HG03342 (cell line): ENCODE data around the gene NKIRAS2.

ENCODE experiments used
- ATAC-seq: cut with Tn5 transposase; IDR thresholded peaks from one replicate; pipeline ENCODE4 v1.9.1; 2021; ENCODE audit warnings: mild to moderate bottlenecking, moderate library complexity; ENCODE audit not compliant: unreplicated experiment

The NKIRAS2 gene

DNA sequence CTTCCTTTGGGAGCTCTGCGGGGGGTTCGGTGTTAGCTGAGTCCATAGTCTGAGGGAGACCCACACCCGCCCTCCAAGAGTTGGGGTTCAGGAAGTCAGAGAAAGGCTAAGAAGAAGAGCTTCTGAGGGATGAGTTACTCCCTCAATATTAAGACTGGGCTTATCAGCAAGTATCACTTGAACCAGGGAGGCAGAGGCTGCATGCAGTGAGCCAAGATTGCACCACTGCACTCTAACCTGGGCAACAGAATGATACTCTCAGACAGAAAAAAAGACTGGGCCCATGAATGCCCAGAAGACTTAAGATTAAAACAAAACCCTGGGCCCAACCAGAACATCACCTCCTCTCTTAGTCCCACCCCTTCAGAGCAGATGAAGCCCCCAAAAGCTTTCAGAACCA is 6.0 kb downstream of the NKIRAS2 start:
- no peak for ATAC-seq

DNA sequence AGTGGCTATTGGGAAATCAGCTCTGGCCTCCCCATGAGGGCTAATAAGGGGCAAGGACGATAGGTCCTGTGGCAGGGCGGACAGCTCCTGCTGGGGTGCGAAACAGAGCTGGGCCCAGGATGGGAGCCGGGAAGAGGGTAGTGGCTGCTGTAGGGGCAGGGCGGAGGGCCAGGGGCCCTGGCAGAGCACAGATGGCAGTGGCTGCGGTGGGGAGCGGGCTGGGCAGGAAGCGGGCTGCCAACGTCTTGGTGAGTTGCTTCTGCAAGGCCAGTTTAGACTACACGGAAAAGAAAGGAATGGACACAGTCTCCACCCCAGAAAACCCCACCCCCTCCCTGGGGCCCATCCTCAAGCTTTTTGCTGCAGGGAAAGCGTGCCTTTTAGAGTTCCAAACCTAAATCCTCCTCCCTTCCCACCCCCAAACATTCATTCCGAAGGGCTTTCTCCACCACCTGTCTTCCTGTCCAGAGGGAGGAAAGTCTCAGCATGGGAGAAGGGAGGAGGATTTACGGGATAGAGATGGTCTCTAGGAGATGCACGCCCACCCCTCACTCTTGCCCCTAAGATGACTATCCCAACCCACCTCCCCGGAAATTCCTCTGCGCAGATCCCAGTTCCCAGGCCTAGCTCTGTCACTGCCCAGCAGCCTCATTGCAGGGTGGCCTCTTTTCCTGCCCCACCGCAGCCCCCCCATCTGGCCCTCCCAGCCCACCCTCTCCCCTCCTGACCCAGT is 7.1 kb downstream of the NKIRAS2 start:
- no peak for ATAC-seq

DNA sequence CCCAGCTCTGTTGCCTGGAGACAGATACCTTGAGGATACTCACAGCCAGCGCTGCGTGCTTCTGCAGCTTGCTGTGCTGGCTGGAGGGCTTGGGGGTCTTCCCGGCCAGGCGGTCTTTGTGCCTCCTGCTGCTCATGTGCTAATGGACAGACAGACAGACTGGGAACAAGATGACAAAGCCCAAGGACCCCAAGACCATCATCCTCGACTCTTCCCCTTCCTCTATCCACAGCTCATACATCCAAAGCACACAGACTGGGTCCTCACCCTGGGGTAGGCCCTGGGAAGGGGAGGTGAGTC is 7.7 kb downstream of the NKIRAS2 start:
- ATAC-seq, result no peak

DNA sequence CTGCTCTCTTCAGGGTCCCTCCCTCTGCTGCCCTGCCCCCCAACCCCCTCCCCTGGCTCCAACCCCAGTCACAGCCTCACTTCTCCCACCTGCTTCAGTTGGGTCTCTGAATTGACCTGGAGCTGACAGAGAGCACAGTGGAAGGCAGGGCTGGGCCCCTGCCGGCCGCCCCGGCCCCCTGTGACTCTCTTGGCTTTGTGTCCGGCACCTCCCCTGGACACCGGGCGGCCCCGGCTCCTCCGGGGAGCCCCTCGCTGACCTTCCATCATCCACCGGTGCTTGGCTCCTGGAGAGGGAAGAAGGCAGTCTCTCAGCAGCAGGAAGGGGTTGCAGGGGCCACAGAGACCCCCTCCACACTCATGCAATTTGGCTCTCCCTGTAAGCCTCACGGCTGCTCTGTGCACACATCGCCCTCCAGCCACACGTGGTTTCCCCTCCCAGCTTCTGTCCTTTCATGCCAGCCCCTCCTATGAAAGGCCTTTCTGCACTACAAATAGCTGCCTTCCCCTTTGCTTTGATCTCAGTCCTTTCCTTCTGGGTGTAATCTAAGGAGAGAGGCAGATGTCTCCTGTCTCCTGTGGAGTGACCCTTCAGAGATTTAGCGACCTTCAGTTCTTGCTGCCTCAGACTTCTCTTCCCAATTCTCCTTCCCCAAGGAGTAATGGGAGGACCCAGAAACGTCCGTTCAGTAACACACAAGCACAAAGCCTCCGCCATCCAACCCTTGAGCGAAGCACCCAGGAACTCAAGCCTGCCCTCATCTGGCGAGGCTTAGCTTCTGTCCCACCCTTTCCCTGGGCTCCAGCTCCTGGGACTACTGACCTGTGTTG is 8.3 kb downstream of the NKIRAS2 start:
- ATAC-seq, result no peak

DNA sequence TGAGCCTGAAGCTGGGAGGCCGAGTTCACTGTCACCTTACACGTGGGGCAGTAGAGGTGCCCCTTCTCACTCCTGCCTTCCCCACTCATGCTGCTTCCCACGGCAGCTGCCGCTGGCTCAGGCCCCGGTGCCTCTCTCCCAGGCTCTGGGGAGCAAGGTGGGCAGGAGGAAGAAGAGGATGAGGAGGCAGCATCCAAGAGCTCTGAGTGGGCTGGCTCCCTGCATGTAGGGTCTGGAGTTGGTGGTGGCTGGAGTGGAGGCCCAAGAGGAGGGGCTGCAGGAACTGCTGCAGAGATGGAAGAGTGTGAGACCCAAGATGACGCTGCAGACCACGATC is 8.9 kb downstream of the NKIRAS2 start:
- ATAC-seq, result no peak

DNA sequence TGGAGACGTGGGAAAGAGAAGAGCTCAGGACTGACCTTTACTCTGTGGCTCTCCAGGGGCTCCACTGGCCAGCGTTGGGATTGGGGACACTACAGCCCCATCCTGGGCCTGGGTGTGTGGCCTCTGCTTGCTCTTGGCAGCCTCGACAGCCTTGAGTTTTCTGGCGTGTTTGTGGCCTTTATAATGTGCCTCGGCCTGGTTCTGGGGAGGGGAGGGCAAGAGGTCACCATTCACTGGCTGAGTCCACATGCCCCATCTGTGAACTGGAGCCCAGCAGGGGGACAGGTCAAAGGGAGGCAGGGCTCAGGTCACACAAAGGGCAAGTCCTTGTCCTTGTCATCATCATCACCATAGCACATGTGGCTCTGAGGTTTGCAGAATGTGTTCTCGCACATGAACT is 11.7 kb downstream of the NKIRAS2 start:
- no peak for ATAC-seq

DNA sequence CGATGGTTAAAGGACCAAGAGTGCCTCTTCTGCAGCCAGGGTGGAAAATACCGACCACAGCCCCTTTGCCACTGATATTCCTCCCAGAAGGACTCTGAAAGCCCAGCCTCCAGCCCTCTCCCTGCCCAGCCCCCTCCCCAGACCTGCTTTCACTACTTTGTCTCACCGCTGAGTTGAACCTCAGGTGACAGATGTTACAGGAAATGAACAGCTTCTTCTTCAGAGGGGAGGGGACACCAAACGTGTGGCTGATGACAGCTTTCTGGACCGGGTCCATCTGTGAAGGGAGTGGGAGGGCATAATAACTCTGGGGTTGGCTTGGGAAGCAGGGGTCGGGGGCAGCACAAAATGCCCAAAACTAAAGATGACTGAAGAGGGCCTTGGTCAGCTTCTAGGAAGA is 14.2 kb downstream of the NKIRAS2 start:
- ATAC-seq, result no peak

DNA sequence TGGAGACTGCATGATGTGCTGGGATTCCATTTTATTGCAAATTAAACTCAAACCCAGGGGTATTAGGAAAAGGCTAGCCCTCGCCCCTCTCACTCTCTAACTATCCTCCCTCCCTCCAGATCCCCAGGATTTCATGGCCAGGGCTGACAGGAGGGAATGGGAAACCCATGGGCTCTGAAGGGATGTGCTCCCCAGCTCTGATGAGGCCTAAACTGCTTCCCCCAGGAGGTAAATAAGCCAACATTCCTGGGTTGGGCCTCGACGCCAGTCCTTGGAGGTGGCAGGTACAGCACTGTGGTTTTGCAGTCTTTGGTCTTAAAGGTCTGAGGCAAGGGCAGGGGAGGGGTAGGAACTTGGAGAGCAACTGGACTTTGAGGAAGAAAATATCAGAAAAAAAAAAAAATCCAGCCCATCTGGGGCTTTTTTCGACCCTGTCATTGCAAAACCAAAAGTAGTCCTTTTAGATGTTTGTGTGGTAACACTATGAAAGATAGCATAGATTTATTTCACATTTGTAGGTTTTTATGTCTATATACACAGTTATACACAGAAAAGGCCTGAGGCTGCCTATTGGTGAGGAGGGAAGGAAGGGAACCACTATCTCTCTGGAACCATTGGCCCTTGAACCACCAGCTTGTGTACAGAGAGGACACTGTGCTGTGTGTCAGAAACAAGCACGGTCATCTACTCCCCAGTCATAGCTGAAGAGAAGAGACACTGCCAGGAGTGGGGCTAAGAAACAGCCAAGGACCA is 18.5 kb downstream of the NKIRAS2 start:
- ATAC-seq, result no peak

DNA sequence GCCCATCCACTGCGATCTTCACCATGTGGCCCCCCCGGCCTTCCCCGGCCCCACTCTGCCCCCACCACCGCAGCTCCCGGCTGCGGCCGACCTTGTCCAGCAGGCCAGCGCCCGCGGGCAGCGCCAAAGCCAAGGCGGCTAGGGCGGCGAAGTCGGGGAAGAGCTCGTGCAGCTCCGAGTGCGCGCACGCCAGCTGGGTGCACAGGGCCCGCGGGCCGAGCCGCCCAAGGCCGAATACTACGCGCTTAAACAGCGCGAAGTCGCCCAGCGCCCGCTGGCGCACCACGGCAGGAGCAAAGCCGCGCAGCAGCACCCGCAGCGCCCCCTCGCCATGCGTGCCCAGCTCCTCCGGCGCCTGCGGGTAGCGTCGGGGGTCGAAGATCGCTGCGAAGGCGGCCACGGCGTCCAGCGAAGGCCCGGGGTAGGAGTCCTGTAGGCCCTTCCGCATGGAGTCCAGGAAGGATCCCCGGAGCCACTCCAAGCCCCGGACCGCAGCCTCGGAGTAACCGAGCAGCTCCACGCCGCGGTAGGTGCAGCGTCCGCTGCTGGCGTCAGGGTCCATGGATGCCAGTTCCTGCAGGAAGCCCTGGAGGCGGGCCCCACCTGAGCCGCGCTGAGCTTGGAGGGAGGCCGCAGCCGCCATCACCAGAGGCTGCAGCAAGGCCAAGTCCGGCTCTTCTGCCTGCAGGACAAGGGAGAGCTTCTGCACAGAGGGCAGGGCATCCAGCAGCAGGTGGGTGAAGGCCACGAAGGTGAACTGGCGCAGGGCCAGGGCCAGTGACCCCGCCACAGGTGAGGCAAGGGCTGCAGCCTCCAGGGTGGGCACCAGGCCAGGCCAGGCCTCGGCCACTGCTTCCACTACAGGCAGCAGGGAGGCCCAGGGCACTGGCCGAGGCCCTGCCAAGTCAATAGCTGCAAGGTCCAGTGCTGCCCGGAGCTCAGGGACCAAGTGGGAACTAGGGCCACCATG is 20.2 kb downstream of the NKIRAS2 start:
- no peak for ATAC-seq

DNA sequence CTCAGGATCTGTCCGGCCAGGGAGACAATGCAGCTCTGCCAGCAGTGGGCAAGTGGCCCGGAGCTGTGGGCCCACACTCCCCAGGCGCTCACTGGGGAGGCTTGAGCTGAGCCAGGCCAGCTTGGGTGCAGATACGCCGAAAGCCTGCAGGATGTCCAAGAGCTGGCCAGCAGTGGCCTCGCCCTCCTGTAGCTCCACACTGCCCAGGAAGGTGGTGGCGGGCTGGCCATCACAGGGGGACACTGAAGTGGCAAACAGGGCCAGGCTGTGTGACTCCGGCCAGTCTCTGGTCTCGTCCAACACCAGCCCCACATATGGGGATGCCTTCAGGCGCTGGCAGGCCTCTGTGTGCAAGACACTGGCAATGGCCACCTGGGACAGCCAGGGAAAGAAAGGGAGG is 20.9 kb downstream of the NKIRAS2 start:
- ATAC-seq, result no peak

DNA sequence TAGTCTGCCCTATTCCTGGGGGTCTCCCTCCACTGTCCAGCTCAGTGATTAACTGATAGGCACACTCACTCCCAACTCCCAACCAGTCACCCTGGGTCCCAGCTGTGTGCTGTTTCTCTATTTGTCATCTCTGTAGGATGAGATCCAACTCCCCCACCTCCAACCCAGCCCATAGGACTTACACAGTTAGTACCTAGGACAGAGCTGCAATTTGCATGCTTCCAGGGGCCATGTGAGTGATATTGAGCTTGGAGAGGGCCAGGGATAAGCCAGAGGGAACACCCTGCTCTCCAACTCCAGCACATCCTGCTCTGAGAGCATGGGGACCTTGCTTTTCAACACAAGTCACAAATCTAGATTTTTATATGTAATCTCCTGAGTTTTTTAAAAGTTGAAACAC is 21.7 kb downstream of the NKIRAS2 start:
- ATAC-seq, result no peak

DNA sequence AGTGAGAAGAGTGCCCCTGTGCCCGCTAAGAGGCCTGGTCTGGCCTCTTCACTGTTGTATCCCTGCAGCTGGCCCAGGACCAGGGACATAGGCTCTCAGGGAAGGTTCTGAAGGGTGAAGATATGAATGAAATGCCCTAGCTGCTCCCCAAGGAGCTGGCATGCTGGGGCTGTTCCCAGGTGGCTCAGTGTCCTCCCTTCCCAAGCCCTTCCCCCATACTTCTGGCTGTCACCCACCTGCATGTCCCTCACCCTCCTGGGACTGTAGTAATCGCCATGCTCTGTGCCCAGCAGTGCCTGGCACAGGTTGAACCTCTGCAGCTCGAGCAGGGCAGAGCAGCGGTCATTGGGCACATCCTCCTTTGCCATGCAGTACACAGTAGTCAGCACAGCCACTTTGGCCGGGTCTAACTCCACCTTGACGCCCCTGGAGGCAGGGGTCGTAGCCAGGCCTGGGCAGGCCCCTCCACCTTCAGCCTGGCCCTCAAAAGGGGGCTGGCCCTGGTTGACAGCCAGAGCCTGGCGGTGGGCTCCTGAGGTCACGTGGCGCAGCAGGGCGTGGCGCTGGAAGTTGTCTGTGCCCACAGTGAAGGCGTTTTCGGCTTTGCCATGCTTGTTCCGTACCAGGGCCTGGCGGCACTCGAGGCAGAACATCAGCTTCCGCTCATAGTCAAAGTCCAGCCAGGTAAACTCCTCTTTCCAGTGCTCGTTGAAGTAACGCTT is 22.9 kb downstream of the NKIRAS2 start:
- no peak for ATAC-seq

DNA sequence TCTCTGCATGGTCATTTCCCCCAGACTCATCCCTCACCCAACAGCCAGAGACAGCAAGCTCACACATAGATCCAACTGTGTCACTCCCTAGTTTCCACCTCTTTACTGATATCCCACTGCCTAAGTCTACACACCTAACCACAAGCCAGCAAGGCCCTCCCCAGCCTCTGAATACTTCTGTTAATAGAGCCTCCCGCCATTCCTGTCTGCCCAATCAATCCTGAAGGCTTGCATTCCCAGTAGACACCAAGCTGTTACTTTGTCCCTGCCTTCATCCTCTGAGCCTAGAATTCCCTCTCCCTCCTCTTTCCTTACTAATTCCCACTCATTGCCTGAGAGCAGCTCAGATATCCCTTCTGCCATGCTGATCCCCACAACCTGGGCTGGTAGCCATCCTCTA is 25.8 kb downstream of the NKIRAS2 start:
- ATAC-seq, result no peak

DNA sequence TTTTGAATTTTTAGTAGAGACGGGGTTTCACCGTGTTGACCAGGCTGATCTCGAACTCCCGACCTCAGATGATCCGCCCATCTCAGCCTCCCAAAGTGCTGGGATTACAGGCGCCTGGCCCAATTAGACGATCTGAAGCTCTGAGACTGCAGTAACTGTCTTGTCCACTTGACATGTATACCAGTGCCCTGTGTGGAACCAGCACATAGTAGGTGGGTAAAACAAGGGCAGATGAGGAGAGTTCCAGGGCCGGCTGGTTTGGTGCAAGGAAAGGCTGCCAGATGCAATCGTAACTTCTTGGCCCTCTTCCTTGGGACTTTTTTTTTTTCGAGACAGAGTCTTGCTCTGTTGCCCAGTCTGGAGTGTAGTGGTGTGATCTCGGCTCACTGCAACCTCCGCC is 27.5 kb downstream of the NKIRAS2 start:
- no peak for ATAC-seq

DNA sequence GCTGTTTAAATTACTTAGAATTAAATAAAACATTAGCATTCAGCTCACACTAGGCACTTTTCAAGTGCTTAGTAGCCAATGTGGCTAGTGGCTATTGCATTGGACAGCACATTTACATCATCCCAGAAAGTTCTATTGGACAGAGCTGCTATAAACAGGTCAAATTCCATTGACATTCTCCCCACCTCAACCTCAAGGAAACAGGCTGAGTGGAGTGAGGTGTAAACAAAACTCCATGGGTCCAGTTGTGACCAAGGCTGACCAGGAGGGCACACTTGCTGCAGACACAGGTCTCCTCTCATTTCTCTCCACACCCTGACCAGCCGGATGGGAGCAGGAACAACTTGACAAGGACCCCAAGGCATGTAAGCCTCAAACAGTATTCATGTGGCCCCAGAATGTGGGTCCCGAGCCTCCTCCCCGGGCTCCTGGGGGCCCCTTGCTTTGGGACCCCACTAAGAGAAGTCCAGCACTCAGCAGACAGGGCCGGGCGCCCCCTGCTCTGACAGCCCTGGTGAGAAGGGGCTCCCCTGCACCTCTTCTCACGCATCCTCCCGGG is 30.0 kb downstream of the NKIRAS2 start:
- ATAC-seq, result no peak

DNA sequence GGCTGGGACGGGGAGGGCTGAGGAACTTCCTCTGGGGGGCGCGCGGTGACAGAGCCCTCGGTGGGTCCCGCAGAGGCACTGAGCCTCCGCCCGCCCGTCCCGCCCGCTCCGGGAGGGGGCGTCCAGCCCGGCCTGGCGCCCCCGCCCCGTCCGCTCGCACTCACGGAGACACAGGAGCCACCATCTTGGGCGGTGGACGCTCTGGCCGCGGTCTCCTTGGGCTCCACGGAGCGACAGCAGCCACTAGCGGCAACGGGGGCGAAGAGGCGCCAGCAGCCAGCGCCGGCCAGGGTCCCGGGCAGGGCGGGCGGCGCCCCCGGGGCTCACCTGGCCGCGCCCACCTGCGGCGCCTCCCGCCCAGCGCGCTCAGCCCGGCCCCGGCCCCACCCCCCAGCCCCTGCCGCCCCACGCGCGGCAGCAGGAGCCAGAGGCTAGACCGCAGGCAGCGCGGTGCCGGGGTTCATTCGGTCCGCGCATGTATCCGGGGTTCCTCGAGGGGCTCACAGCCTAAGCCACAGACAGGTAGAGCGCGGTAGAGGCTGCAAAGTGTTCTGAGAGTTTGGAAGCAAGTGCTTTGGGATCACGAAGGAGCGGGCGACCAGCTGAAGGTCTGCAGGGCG is 30.6 kb downstream of the NKIRAS2 start, which contains the start of gene C17orf113:
Gene C17orf113, minus strand, starts transcription at position 209 of the 620 bp plus-strand sequence. CDS start 7,225 bp downstream, outside the sequence.
- ATAC-seq, result no peak

DNA sequence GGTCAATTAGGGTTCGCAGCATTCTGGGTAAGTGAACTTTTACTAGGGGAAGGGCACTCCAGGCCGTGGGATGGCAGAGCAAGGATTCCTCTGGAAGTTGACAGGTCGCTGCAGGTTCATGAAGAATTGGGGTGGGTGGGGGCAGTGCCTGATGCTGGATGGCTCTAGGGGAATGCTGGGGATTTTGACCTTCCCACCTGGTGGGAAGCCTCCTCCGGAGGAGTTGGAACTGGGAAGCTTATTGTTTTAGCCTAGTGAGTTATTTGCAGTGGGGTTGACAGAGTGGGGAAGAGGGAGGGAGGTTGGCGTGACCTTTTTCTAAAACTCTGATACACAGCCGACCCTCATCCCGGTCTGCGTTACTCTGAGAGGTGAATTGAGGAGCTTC is 31.1 kb downstream of the NKIRAS2 start:
- no peak for ATAC-seq

DNA sequence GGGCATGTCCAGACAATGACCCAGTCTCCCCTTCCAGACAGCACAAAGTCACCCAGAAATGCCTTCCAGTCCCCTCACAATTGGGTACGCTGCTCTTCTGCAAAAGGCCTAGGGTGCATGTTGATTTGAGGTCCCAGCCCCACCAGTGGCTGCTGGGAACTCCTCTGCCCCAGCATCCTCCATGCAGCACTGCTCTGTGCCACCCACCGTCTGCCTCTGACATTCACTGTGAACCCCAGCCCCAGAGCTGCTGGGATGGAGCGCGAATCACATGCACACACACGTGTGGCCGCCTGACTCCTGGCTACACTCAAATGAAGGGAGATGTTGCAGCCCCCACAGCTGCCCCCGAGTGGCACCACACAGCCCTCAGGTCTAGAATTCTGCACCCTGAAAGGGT is 31.8 kb downstream of the NKIRAS2 start:
- ATAC-seq, result no peak

DNA sequence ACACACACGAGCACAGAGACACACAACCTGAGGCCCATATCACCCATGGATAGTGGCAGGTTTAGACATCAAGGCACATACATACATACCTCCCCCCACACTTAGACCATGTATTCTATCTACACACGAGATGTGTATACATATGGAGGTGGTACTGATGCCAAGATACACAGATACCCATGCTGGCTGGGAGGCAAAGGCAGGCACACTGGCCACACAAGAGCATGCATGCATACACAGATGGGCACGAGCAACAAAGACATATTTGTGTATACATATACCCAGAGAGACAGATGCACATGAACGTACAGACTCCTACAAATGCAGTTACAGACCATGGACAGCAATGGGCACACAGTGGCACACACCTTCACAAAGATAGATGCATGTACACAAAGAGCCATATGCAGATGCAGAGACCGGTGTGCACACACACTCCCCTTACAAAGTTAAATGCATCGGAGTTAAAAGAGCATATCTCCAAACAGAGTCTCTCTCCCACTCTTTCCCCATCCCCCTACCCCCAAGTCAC is 32.5 kb downstream of the NKIRAS2 start:
- ATAC-seq, result no peak
